ENCODE results near the gene SDHD.

- TF ChIP-seq CTCF (IDR thresholded peaks at IDR 0.05; ENCODE audit: poor library complexity) (no peak), EZH2 (IDR thresholded peaks at IDR 0.05; ENCODE audit: borderline replicate concordance) (no peak)
Observed at GRCh38 chr11:112062923-112063322, 23.8 kb upstream of the SDHD start.

Measured in hepatocyte (in vitro differentiated cells).